ENCODE measurements around the gene PTPRG. TPM values are rescaled to one million over a fixed set of nuclear protein-coding genes. Genes with fewer than 3 reads are reported as not detected.

The PTPRG gene
- total RNA-seq, 1 donor from 2014 or later, result 77.2 TPM

GRCh38 chr3:61646851-61647525 lies 85.6 kb downstream of the PTPRG start:
- peaks cover 35% of the 10 kb centered on the region for H3K4me1 Mint-ChIP-seq (ENCODE audit: unreplicated experiment)
- H3K27me3 Mint-ChIP-seq, result no peaks in the 10 kb centered on the region
- no peak for TF ChIP-seq CTCF (conservative IDR thresholded peaks at IDR 0.05)
- no peak overlapping the region for H3K4me3 Mint-ChIP-seq
- H3K36me3 Mint-ChIP-seq, result peaks cover 21% of the 10 kb centered on the region
- H3K9me3 Mint-ChIP-seq, result peaks cover 4% of the 10 kb centered on the region
- no peak for DNase-seq (ENCODE audit: extremely low spot score, unreplicated experiment)
- no peak overlapping the region for H3K27ac Mint-ChIP-seq

- no peak for TF ChIP-seq CTCF (conservative IDR thresholded peaks at IDR 0.05)
- peaks cover 16% of the 10 kb centered on the region for H3K36me3 Mint-ChIP-seq
Measured at GRCh38 chr3:61648481-61648880, 87.1 kb downstream of the PTPRG start.

GRCh38 chr3:61649381-61650170 lies 88.2 kb downstream of the PTPRG start:
- Mint-ChIP-seq H3K27ac (no peak overlapping the region), H3K4me3 (no peak overlapping the region), H3K27me3 (no peaks in the 10 kb centered on the region), H3K4me1 (ENCODE audit: unreplicated experiment) (peaks cover 23% of the 10 kb centered on the region), H3K36me3 (peaks cover 16% of the 10 kb centered on the region), H3K9me3 (no peaks in the 10 kb centered on the region)
- no peak for DNase-seq (ENCODE audit: extremely low spot score, unreplicated experiment)
- no peak for TF ChIP-seq CTCF (conservative IDR thresholded peaks at IDR 0.05)

More at GRCh38 chr3:61648481-61648880, 87.1 kb downstream of the PTPRG start:
- Mint-ChIP-seq H3K9me3 (no peaks in the 10 kb centered on the region), H3K4me3 (no peak overlapping the region), H3K27ac (no peak overlapping the region), H3K4me1 (ENCODE audit: unreplicated experiment) (peaks cover 23% of the 10 kb centered on the region), H3K27me3 (no peaks in the 10 kb centered on the region)
- no peak for DNase-seq (ENCODE audit: extremely low spot score, unreplicated experiment)

- Mint-ChIP-seq H3K4me1 (ENCODE audit: unreplicated experiment) (peaks cover 23% of the 10 kb centered on the region), H3K27ac (no peak overlapping the region), H3K9me3 (no peaks in the 10 kb centered on the region), H3K4me3 (no peak overlapping the region), H3K36me3 (peaks cover 14% of the 10 kb centered on the region), H3K27me3 (no peaks in the 10 kb centered on the region)
- no peak for DNase-seq (ENCODE audit: extremely low spot score, unreplicated experiment)
- no peak for TF ChIP-seq CTCF (conservative IDR thresholded peaks at IDR 0.05)
Measured at GRCh38 chr3:61650276-61650675, 88.9 kb downstream of the PTPRG start.

GRCh38 chr3:61650719-61651410 lies 89.5 kb downstream of the PTPRG start:
- H3K4me1 Mint-ChIP-seq (ENCODE audit: unreplicated experiment), result peaks cover 23% of the 10 kb centered on the region
- TF ChIP-seq CTCF (conservative IDR thresholded peaks at IDR 0.05), result no peak
- H3K27ac Mint-ChIP-seq, result no peak overlapping the region
- H3K27me3 Mint-ChIP-seq, result no peaks in the 10 kb centered on the region
- no peak for DNase-seq (ENCODE audit: extremely low spot score, unreplicated experiment)
- H3K36me3 Mint-ChIP-seq, result peaks cover 9% of the 10 kb centered on the region
- H3K9me3 Mint-ChIP-seq, result no peaks in the 10 kb centered on the region
- H3K4me3 Mint-ChIP-seq, result no peak overlapping the region

Measured in type B pancreatic cell (in vitro differentiated cells).